ENCODE measurements around the gene IVL. TPM values are rescaled to one million over a fixed set of nuclear protein-coding genes. Genes with fewer than 3 reads are reported as not detected.

IVL gene
- total and polyA plus RNA-seq, 11 donors, result 0.03 TPM; not detected in 10

DNA sequence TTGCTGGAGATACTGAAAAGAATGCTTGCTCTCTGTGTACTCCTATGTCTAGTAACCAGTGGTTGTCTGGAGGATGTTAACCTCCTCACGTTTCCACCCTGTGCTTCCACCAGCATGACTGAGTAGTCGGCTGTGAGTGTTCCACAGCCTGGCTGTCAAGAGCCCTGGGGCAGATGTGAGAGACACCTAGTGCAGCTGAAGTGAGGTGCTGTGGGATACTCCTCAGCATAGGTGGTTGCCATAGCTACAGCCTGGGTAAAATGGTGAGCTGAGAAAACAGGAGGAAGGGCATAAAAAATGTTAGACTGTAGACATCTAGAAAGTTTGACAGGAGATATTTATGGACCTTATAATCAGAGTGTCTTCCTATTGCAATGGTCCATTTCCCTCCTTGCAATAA lies 15.8 kb downstream of the IVL start:
- intact Hi-C loops (cut with DNase I), result no loop called here
- Histone ChIP-seq H3K4me3 (no peak overlapping the region), H3K4me1 (no peaks in the 10 kb centered on the region), H3K27me3 (peaks cover 0 to 3% (median 0%) of the 10 kb centered on the region in 9 donors), H3K36me3 (no peaks in the 10 kb centered on the region), H3K9me3 (peaks cover 0 to 11% (median 0%) of the 10 kb centered on the region in 12 donors), H3K27ac (no peak overlapping the region)
- ATAC-seq (no peak), DNase-seq (no peak)
- TF ChIP-seq POLR2A (IDR thresholded peaks at IDR 0.05) (no peak), CTCF (IDR thresholded peaks at IDR 0.05) (no peak)
- 43 to 48% (median 46%) methylated on average over 2 of the region's 2 CpGs for WGBS, 4 donors

DNA sequence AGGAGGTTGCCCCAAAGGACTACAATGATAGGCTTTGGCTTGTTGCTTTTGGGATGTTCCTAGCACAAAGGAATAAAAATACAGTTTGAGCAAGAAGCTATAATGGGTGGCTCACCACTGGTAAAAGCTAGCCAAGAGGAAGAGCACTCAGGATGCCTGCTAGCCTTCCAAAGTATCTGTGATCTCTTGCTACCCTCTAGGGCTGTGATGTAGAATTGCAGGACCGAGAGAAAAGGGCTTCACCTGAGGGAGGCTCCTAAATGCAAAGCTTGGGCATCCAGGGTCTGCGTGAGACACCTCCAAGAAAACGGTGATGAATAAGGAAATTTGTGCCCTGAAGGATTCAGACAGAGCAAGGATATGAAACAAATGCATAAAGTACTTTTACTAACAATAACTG lies 17.7 kb downstream of the IVL start:
- no peak for ATAC-seq
- TF ChIP-seq POLR2A (IDR thresholded peaks at IDR 0.05) (no peak), CTCF (IDR thresholded peaks at IDR 0.05) (no peak)
- DNase-seq, result no peak

DNA sequence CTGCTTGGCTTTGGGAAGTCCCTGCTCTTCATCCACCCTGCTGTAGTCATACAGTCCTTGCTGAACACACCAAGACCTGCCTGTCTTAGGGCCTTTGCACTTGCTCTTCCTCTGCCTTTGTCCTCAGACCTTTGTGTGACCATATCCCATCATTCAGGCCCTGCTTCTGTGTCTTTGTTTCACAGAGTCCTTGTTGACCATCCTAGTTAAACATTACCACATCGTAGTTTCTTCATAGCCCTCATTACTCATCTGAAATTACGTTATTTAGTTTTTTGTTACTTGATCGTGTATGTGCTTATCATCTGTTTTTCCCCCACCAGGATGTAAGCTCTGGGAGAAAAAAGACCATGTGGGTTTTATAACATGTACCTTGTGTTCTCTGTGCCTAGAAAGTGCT lies 20.3 kb downstream of the IVL start:
- Histone ChIP-seq H3K27me3 (peaks cover 0 to 3% (median 0%) of the 10 kb centered on the region in 9 donors), H3K27ac (no peak overlapping the region), H3K9me3 (no peaks in the 10 kb centered on the region), H3K36me3 (no peaks in the 10 kb centered on the region), H3K4me3 (no peak overlapping the region), H3K4me1 (no peaks in the 10 kb centered on the region)
- DNase-seq (no peak), ATAC-seq (no peak)
- intact Hi-C loops (cut with DNase I), result no loop called here
- 85 to 88% (median 86%) methylated on average over 3 of the region's 3 CpGs for WGBS, 4 donors
- TF ChIP-seq POLR2A (IDR thresholded peaks at IDR 0.05) (no peak), CTCF (IDR thresholded peaks at IDR 0.05) (no peak)

More for the DNA sequence above, 17.7 kb downstream of the IVL start:
- Histone ChIP-seq H3K4me1 (no peaks in the 10 kb centered on the region), H3K36me3 (no peaks in the 10 kb centered on the region), H3K27me3 (peaks cover 0 to 3% (median 0%) of the 10 kb centered on the region in 9 donors), H3K4me3 (no peak overlapping the region), H3K27ac (no peak overlapping the region), H3K9me3 (no peaks in the 10 kb centered on the region)
- WGBS, 4 donors, result 50 to 67% (median 58%) methylated on average over 3 of the region's 3 CpGs
- intact Hi-C loops (cut with DNase I), result no loop called here

GRCh38 chr1:152932170-152932811 lies 23.9 kb downstream of the IVL start:
- DNase-seq (no peak), ATAC-seq (no peak)
- H3K4me1 ChIP-seq, result no peaks in the 10 kb centered on the region
- TF ChIP-seq POLR2A (IDR thresholded peaks at IDR 0.05) (no peak), CTCF (IDR thresholded peaks at IDR 0.05) (no peak)
- no peaks in the 10 kb centered on the region for H3K9me3 ChIP-seq
- no peaks in the 10 kb centered on the region for H3K36me3 ChIP-seq
- intact Hi-C loops (cut with DNase I), result no loop called here
- H3K27ac ChIP-seq, result no peak overlapping the region
- no peak overlapping the region for H3K4me3 ChIP-seq
- WGBS, 4 donors, result 58 to 68% (median 62%) methylated on average over 4 of the region's 4 CpGs
- no peaks in the 10 kb centered on the region for H3K27me3 ChIP-seq
